Osteocyte (in vitro differentiated cells): ENCODE data around the gene MBP. TPM values are rescaled to one million over a fixed set of nuclear protein-coding genes. Genes with fewer than 3 reads are reported as not detected.

Experiments
- DNase-seq: peaks from one replicate; pipeline ENCODE4 v3.0.0; 2021; ENCODE audit warnings: mixed read lengths; ENCODE audit not compliant: unreplicated experiment; ENCODE audit errors: extremely low spot score
- H3K27ac Mint-ChIP-seq: one replicate; pipeline ENCODE4 v1.8.0; 2021; ENCODE audit warnings: mild to moderate bottlenecking, mixed read lengths; ENCODE audit not compliant: unreplicated experiment
- H3K27me3 Mint-ChIP-seq: one replicate; pipeline ENCODE4 v1.8.0; 2021; ENCODE audit warnings: mixed read lengths; ENCODE audit not compliant: unreplicated experiment
- H3K36me3 Mint-ChIP-seq: one replicate; pipeline ENCODE4 v1.8.0; 2021; ENCODE audit warnings: mixed read lengths; ENCODE audit not compliant: unreplicated experiment
- H3K4me1 Mint-ChIP-seq: one replicate; pipeline ENCODE4 v1.8.0; 2021; ENCODE audit warnings: mixed read lengths; ENCODE audit not compliant: unreplicated experiment
- H3K4me3 Mint-ChIP-seq: one replicate; pipeline ENCODE4 v1.8.0; 2021; ENCODE audit warnings: mild to moderate bottlenecking, moderate library complexity, mixed read lengths; ENCODE audit not compliant: unreplicated experiment
- H3K9me3 Mint-ChIP-seq: one replicate; pipeline ENCODE4 v1.8.0; 2021; ENCODE audit warnings: mixed read lengths; ENCODE audit not compliant: unreplicated experiment
- CTCF ChIP-seq: fragments of 200-600 bp; sonication (generic); IDR thresholded peaks from 2 replicates; pipeline ENCODE4 v1.5.0; 2021; ENCODE audit warnings: antibody characterized with exemption, mild to moderate bottlenecking, moderate library complexity
- total RNA-seq: library from RNA; stranded (reverse); gene quantifications from 2 replicates; pipeline ENCODE4 v1.2.1, GENCODE V29; 2021

The MBP gene
- total RNA-seq, 1 donor from 2014 or later, result 18.6 TPM

GRCh38 chr18:76935722-76936337, 196.8 kb downstream of the MBP start:
- H3K27ac Mint-ChIP-seq, result no peak overlapping the region
- no peak overlapping the region for H3K4me3 Mint-ChIP-seq
- no peaks in the 10 kb centered on the region for H3K27me3 Mint-ChIP-seq
- TF ChIP-seq CTCF, result no peak
- no peaks in the 10 kb centered on the region for H3K4me1 Mint-ChIP-seq
- peaks cover 29% of the 10 kb centered on the region for H3K36me3 Mint-ChIP-seq
- no peak for DNase-seq
- no peaks in the 10 kb centered on the region for H3K9me3 Mint-ChIP-seq

GRCh38 chr18:76932026-76932819, 200.4 kb downstream of the MBP start:
- TF ChIP-seq CTCF, result no peak
- Mint-ChIP-seq H3K4me3 (no peak overlapping the region), H3K27me3 (no peaks in the 10 kb centered on the region), H3K4me1 (no peaks in the 10 kb centered on the region), H3K9me3 (no peaks in the 10 kb centered on the region), H3K27ac (no peak overlapping the region), H3K36me3 (peaks cover 42% of the 10 kb centered on the region)
- no peak for DNase-seq

- Mint-ChIP-seq H3K27ac (no peak overlapping the region), H3K27me3 (no peaks in the 10 kb centered on the region), H3K36me3 (peaks cover 32% of the 10 kb centered on the region), H3K9me3 (no peaks in the 10 kb centered on the region), H3K4me1 (no peaks in the 10 kb centered on the region), H3K4me3 (no peak overlapping the region)
- no peak for DNase-seq
- TF ChIP-seq CTCF, result no peak
These were observed 201.4 kb downstream of the MBP start for GRCh38 chr18:76931171-76931570.

Other genes with a start within 250 kb of the MBP start
- gene GALR1, start 117.1 kb upstream of the MBP start, total RNA-seq, result not detected in 2 replicates